CD14-positive monocyte (primary cell): ENCODE results near the gene HS6ST1. TPM values are rescaled to one million over a fixed set of nuclear protein-coding genes. Genes with fewer than 3 reads are reported as not detected.

Source experiments
- DNase-seq, 3 donors: peaks; one replicate each; pipeline ENCODE4 v3.0.0-alpha.2; 2011 to 2022
- H2AFZ ChIP-seq: 2 replicates; pipeline ENCODE4 v1.6.0; 2012; ENCODE audit warnings: mild to moderate bottlenecking, low read depth, low read length, inconsistent platforms; ENCODE audit not compliant: insufficient read depth, poor library complexity, severe bottlenecking
- H3K27ac ChIP-seq, 2 donors: 1 replicate in 1 of 2; 2 replicates in 1 of 2; pipeline ENCODE4 v1.5.1; 2012 to 2013; ENCODE audit warnings: low read length in 2 of 2, control low read depth in 1 of 2, inconsistent platforms in 1 of 2, low read depth in 1 of 2, mild to moderate bottlenecking in 1 of 2
- H3K27me3 ChIP-seq, 2 donors: one replicate each; pipeline versions ENCODE4 v1.6.0 to v1.6.1; 2011 to 2013; ENCODE audit warnings: low read length in 2 of 2; ENCODE audit not compliant: control insufficient read depth in 2 of 2, insufficient read depth in 2 of 2
- H3K36me3 ChIP-seq, 2 donors: replicated peaks in 1 of 2; 1 replicate in 1 of 2; 2 replicates in 1 of 2; pipeline versions ENCODE4 v1.5.1 to v1.6.1; 2012 to 2013; ENCODE audit warnings: low read length in 2 of 2, control low read depth in 1 of 2, inconsistent platforms in 1 of 2, mild to moderate bottlenecking in 1 of 2; ENCODE audit not compliant: insufficient read depth in 2 of 2, control insufficient read depth in 1 of 2
- H3K4me1 ChIP-seq, 2 donors: 1 replicate in 1 of 2; 2 replicates in 1 of 2; pipeline versions ENCODE4 v1.5.1 to v1.6.1; 2012 to 2013; ENCODE audit warnings: low read length in 2 of 2, control low read depth in 1 of 2, inconsistent platforms in 1 of 2, mild to moderate bottlenecking in 1 of 2, moderate library complexity in 1 of 2; ENCODE audit not compliant: insufficient read depth in 2 of 2, control insufficient read depth in 1 of 2
- H3K4me2 ChIP-seq: replicated peaks from 2 replicates; pipeline ENCODE3; 2012; ENCODE audit warnings: low read length, moderate library complexity, mild to moderate bottlenecking; ENCODE audit not compliant: poor library complexity, severe bottlenecking; ENCODE audit errors: extremely low read depth
- H3K4me3 ChIP-seq, 3 experiments: fragments of 200-600 bp in 1 of 3; sonication (generic) in 1 of 3; replicated peaks in 1 of 3; 1 replicate in 2 of 3; 2 replicates in 1 of 3; pipeline ENCODE4 v1.5.1; 2011 to 2013; ENCODE audit warnings: low read length in 3 of 3, mild to moderate bottlenecking in 3 of 3, control low read depth in 2 of 3, low read depth in 2 of 3, inconsistent platforms in 1 of 3, moderate library complexity in 1 of 3
- H3K79me2 ChIP-seq: 2 replicates; pipeline ENCODE4 v1.6.0; 2012; ENCODE audit warnings: mild to moderate bottlenecking, control low read depth, inconsistent platforms, low read length, moderate library complexity; ENCODE audit not compliant: insufficient read depth
- H3K9ac ChIP-seq: 2 replicates; pipeline ENCODE4 v1.6.0; 2017; ENCODE audit warnings: low read length, mild to moderate bottlenecking; ENCODE audit not compliant: insufficient read depth, poor library complexity, severe bottlenecking
- H3K9me3 ChIP-seq, 2 donors: replicated peaks in 1 of 2; 1 replicate in 1 of 2; 2 replicates in 1 of 2; pipeline versions ENCODE4 v1.5.1 to v1.6.1; 2012 to 2013; ENCODE audit warnings: low read length in 2 of 2, control low read depth in 1 of 2; ENCODE audit not compliant: control insufficient read depth in 1 of 2, insufficient read depth in 1 of 2
- H4K20me1 ChIP-seq: 2 replicates; pipeline ENCODE4 v1.6.0; 2012; ENCODE audit warnings: mild to moderate bottlenecking, low read length, control low read depth, moderate library complexity; ENCODE audit not compliant: insufficient read depth
- H3K27ac Mint-ChIP-seq, 7 donors: one replicate each; pipeline ENCODE4 v1.8.0; 2020; ENCODE audit warnings: mild to moderate bottlenecking in 7 of 7, mixed read lengths in 7 of 7, moderate library complexity in 6 of 7, inconsistent platforms in 2 of 7
- H3K27me3 Mint-ChIP-seq, 3 donors: one replicate each; pipeline ENCODE4 v1.8.0; 2021 to 2022; ENCODE audit warnings: low read depth in 3 of 3, mild to moderate bottlenecking in 3 of 3, mixed read lengths in 3 of 3, moderate library complexity in 3 of 3, inconsistent platforms in 1 of 3
- H3K36me3 Mint-ChIP-seq, 2 donors: one replicate each; pipeline ENCODE4 v1.8.0; 2020; ENCODE audit warnings: mixed read lengths in 2 of 2, inconsistent platforms in 1 of 2, mild to moderate bottlenecking in 1 of 2
- H3K4me1 Mint-ChIP-seq: one replicate; pipeline ENCODE4 v1.8.0; 2020; ENCODE audit warnings: mild to moderate bottlenecking, mixed read lengths
- H3K4me3 Mint-ChIP-seq, 2 donors: one replicate each; pipeline ENCODE4 v1.8.0; 2020; ENCODE audit warnings: mild to moderate bottlenecking in 2 of 2, mixed read lengths in 2 of 2, moderate library complexity in 1 of 2
- H3K9me3 Mint-ChIP-seq, 7 donors: one replicate each; pipeline ENCODE4 v1.8.0; 2020 to 2022; ENCODE audit warnings: mixed read lengths in 7 of 7, mild to moderate bottlenecking in 6 of 7, moderate library complexity in 6 of 7, inconsistent platforms in 2 of 7
- WGBS: methylation state at CpG from one replicate; pipeline ENCODE4 v1.1.5; 2013; ENCODE audit warnings: missing lambda C conversion rate; ENCODE audit not compliant: insufficient coverage; 5-methylcytosine and 5-hydroxymethylcytosine counted together
- intact Hi-C, 2 donors: fragments of 100-400 bp; cut with micrococcal nuclease; formaldehyde crosslinking; loops; one replicate each; pipeline versions ENCODE4 v1.15.0 to v1.15.1; 2023
- polyA plus RNA-seq, 3 donors: library from polyadenylated mRNA; depleted of rRNA in 1 of 3; unstranded in 2 of 3; stranded (reverse) in 1 of 3; fragments of 300-500 nt in 2 of 3; fragments of >200 nt in 1 of 3; fragmentation: Illumina TruSeq in 2 of 3; gene quantifications; 1 replicate in 2 of 3; 2 replicates in 1 of 3; pipeline ENCODE4 v1.2.3, GENCODE V29; 2012 to 2021
- TF ChIP-seq, protein P1 (sequence below): fragments of 200-600 bp; IDR thresholded peaks from one replicate; pipeline ENCODE4 v1.8.0; 2022; ENCODE audit warnings: antibody characterized with exemption, mild to moderate bottlenecking

Gene HS6ST1
- polyA plus RNA-seq, 3 donors, result 2.9 to 5.4 (median 4.0) TPM

DNA sequence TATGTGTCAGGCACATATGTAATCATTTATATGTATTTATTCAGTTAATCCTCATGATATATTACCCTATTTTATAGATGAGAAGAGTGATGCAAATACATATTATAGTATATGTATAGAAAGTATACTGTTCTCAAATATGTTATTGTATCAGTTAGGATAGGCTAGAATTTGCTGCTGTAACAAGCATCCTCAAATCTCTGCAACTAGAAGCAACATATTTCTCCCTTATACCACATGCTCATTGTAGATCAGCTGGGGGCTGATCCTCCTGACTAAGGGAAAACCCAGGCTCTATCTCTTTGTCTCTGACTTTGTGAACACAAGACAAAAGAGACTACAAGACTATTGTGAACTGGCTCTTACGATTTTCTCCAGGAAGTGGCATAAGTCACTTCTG is 24.8 kb upstream of the HS6ST1 start:
- no peaks in the 10 kb centered on the region for H3K79me2 ChIP-seq
- no peak overlapping the region for H3K4me2 ChIP-seq
- no peak overlapping the region for H2AFZ ChIP-seq
- TF ChIP-seq, protein P1, sequence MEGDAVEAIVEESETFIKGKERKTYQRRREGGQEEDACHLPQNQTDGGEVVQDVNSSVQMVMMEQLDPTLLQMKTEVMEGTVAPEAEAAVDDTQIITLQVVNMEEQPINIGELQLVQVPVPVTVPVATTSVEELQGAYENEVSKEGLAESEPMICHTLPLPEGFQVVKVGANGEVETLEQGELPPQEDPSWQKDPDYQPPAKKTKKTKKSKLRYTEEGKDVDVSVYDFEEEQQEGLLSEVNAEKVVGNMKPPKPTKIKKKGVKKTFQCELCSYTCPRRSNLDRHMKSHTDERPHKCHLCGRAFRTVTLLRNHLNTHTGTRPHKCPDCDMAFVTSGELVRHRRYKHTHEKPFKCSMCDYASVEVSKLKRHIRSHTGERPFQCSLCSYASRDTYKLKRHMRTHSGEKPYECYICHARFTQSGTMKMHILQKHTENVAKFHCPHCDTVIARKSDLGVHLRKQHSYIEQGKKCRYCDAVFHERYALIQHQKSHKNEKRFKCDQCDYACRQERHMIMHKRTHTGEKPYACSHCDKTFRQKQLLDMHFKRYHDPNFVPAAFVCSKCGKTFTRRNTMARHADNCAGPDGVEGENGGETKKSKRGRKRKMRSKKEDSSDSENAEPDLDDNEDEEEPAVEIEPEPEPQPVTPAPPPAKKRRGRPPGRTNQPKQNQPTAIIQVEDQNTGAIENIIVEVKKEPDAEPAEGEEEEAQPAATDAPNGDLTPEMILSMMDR, result no peak
- no peak overlapping the region for H3K4me3 Mint-ChIP-seq
- no peaks in the 10 kb centered on the region for H3K36me3 ChIP-seq
- no peak overlapping the region for H3K27ac Mint-ChIP-seq
- peaks cover 0 to 2% (median 2%) of the 10 kb centered on the region in 3 donors for H3K27me3 Mint-ChIP-seq
- peaks cover 7 to 28% (median 21%) of the 10 kb centered on the region in 7 donors for H3K9me3 Mint-ChIP-seq
- H3K27ac ChIP-seq, result no peak overlapping the region
- H3K4me3 ChIP-seq, result no peak overlapping the region
- DNase-seq, result no peak
- H3K9ac ChIP-seq, result no peak overlapping the region
- H3K9me3 ChIP-seq, result peaks cover 0 to 36% of the 10 kb centered on the region in 2 donors
- intact Hi-C loops, result no loop called here
- no peaks in the 10 kb centered on the region for H3K4me1 ChIP-seq
- 88% methylated on average over 1 of the region's 1 CpG for WGBS
- no peaks in the 10 kb centered on the region for H3K36me3 Mint-ChIP-seq
- H3K4me1 Mint-ChIP-seq, result no peaks in the 10 kb centered on the region
- no peaks in the 10 kb centered on the region for H3K27me3 ChIP-seq
- H4K20me1 ChIP-seq, result no peaks in the 10 kb centered on the region

DNA sequence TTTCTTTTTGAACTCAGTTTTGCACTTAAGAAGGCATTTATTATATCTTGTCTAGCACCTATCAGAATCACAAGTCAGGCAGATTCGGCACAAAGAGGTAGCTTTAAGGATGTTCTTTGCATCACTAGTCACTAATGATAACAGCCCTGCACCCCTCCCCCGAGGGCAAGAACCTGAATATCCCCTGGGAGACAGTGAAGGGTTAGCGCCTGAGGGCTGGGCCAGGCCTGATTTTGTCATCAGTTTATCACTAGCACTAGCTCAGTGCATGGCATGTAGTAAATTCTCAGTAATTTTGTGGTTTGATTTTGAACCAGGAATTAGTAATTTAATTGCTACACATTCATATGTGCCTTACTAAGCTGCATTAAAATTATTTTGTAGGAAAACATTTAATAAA is 23.9 kb upstream of the HS6ST1 start:
- Histone ChIP-seq H4K20me1 (no peaks in the 10 kb centered on the region), H3K9ac (no peak overlapping the region), H3K79me2 (no peaks in the 10 kb centered on the region), H3K4me3 (no peak overlapping the region), H3K27ac (no peak overlapping the region), H3K4me1 (no peaks in the 10 kb centered on the region), H3K27me3 (no peaks in the 10 kb centered on the region), H3K4me2 (no peak overlapping the region), H3K9me3 (peaks cover 0 to 36% of the 10 kb centered on the region in 2 donors), H2AFZ (no peak overlapping the region), H3K36me3 (no peaks in the 10 kb centered on the region)
- intact Hi-C loops, result no loop called here
- H3K36me3 Mint-ChIP-seq, result no peaks in the 10 kb centered on the region
- no peaks in the 10 kb centered on the region for H3K4me1 Mint-ChIP-seq
- no peak overlapping the region for H3K27ac Mint-ChIP-seq
- no peak for DNase-seq
- H3K27me3 Mint-ChIP-seq, result peaks cover 0 to 2% (median under 1%) of the 10 kb centered on the region in 3 donors
- peaks cover 9 to 28% (median 21%) of the 10 kb centered on the region in 7 donors for H3K9me3 Mint-ChIP-seq
- TF ChIP-seq, protein P1, result no peak
- no peak overlapping the region for H3K4me3 Mint-ChIP-seq
- no CpG with 5 or more reads among the region's 3 CpGs for WGBS
